Measurements from ENCODE around the gene C20orf204. TPM values are rescaled to one million over a fixed set of nuclear protein-coding genes. Genes with fewer than 3 reads are reported as not detected.
"Not testable (repeated sequence)": the region's sequence is repeated elsewhere in the genome, so short reads cannot be mapped to it uniquely, and the experiment has no call there.

Gene C20orf204
- polyA plus RNA-seq, 4 donors, result 0.37 to 1.4 (median 0.77) TPM

DNA sequence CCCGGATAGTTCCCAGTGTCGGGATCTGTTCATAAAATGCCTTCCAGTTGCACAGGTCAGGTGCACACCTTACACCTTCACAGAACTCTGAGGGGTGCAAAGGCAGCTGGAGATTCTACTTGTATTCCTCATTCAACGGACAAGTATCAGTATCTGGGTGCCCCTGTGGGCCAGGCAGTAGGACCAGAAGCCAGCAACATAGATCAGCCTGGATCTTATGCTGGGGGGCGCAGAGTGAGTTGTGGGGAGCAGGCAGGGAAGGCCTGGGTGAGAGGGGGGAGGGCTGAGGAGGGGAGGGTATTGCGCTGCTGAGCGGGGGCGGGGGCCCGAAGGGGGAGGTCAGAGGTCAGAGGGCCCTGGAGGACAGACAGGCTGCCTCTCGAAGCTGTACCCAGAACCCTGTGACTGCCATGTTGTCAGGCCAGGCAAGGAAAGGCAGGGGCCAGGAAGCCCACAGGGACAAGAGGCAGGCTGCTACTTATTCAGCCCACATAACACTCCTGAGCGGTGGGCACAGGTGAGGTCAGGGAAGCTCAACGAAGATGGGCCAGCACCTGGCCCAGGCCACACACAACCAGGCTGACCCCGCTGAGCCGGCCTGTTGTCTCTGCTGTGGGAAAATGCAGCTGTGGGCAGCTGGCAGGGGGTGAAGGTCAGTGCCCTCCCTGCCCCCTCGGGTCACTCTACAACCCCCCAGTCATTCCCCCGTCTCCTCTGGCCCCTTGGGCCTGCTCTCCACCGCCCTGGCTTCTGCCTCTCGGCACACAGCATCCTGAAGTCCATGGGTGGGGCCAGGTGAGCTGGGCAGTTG, 45.0 kb downstream of the C20orf204 start:
- DNase-seq (ENCODE audit: low read depth in 4 of 4, low spot score in 3 of 4), result no peak

DNA sequence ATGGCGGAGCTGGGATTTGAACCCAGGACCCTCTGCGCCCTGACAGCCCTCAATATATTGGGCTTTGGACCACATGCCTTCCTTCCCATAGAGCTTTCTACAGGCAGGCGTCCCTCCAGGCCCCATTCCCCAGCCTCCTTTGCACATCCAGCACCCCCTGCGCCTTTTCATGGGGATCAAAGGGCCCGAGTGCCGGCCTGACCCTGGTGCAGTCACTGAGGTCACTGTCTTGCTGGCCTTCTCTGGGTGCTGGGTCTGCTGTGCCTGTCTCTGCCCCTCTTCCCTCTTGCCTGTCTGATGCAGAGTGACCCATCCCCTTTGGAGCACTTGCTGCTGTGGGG, 45.6 kb downstream of the C20orf204 start:
- no peak for DNase-seq (ENCODE audit: low read depth in 4 of 4, low spot score in 3 of 4)

- DNase-seq (ENCODE audit: low read depth in 4 of 4, low spot score in 3 of 4), result no peak
These were observed 46.2 kb downstream of the C20orf204 start for GRCh38 chr20:64082126-64082731.

- DNase-seq (ENCODE audit: low read depth in 4 of 4, low spot score in 3 of 4), result no peak
These were observed 46.9 kb downstream of the C20orf204 start for GRCh38 chr20:64082820-64083377.

DNA sequence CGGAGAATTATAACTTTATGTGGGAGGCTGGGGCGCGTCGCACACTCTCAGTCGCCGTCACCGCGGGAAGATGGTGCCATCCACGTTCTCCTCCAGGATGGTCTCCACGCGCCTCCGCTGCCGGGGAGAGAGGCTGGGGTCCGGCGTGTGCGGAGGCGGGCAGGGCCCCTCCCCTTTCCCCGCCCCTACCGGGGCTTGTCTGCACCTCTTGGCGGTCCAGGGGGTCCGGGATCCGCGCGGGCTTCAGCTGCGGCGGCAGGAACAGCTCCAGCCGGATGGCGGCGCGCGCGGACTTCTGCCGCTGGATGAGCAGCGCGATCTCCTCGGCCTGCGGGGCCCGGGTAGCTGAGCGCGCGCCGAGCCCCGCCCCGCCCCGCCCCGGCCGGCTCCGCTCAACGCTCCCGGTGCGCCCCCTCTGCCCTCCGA, 47.4 kb downstream of the C20orf204 start:
- DNase-seq (ENCODE audit: low read depth in 4 of 4, low spot score in 3 of 4), result no peak

DNA sequence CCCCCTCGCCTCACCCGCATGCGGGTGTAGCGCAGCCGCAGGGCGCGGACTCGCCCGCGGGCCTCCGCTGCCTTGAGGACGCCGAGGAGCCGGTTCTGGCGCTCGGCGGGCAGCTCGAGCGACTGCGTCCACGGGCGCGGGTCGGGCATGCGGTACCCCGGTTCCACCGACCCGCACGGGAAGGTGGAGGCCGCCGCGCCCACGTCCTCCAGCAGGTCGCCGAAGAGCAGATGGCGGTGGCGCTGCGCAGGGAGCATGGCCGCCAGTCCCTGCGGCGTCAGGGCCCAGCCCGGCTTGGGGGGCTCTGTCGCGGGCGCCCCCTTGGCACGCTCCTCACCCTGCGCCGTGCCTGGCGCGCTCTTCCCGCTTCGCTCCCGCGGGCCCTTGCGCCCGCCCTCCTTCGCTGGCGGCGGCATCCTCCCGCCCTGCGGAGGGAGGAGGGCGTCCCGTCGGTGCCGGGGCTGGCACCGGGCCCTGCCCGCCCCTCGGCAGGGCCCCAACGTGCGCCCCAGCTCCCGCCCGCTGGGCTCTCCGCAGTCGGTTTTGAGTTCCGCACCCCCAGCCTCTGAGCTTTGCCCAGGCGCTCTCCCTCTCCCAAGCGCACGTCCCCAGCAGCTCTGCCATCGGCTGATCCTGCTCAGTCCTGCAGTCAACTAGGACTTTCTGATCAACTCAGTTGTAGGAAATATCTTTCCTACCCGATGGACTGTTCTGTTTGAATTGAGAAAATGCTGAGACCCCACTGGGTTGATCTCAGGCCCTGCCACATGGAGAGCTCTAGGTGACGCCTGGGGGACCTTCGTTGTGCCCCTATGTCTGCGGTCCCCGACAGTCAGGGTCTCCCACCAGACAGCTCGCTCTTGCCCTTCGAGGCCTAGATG, 48.1 kb downstream of the C20orf204 start, which contains the start of gene LKAAEAR1:
Gene LKAAEAR1, minus strand, starts transcription at position 595 of the 881 bp plus-strand sequence. Its CDS starts 179 bp downstream, at position 416.
- DNase-seq (ENCODE audit: low read depth in 4 of 4, low spot score in 3 of 4), result no peak

DNA sequence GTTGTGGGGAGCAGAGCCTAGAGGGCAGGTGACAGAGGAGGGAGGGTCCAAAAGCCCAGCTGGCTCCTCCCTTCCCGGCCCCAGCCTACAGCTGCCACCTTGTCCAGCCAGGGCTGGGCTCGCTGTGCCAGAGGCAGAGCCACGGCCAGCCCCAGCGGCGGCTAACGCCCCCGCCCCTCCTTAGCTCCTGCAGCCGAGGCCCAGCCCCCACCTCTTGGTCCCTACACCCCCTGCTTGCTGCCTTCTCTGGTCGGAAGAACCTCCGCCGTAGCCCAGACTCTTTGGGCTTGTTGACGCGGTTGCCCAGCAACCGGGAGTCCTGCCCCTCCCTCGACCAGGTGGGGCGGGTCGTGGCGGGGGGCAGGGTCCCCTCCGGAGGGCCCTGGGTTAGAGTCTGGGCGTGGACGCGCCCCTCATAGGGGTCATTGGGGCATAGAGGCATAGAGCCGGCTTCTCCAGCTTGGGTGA, 48.7 kb downstream of the C20orf204 start:
- no peak for DNase-seq (ENCODE audit: low read depth in 4 of 4, low spot score in 3 of 4)

DNA sequence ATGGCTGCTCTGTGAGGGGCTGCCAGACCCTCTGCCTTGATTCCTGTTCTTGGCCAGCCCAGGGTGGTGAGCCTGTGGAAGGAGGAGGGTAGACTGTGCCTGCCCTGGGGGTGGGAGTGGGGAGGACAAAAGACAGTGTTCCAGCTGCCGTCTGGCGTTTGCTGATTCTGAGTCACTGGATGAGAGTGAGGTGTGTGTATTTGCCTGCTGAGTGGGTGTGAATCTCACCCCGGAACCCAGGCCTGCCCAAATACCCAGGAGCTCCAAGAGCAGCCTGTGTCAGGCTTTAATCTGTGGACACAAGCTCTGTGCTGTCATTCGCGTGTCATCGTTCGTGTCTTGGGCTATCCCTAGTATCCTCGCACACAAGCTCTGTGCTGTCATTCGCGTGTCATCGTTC, 50.8 kb downstream of the C20orf204 start:
- no peak for DNase-seq (ENCODE audit: low read depth in 4 of 4, low spot score in 3 of 4)

DNA sequence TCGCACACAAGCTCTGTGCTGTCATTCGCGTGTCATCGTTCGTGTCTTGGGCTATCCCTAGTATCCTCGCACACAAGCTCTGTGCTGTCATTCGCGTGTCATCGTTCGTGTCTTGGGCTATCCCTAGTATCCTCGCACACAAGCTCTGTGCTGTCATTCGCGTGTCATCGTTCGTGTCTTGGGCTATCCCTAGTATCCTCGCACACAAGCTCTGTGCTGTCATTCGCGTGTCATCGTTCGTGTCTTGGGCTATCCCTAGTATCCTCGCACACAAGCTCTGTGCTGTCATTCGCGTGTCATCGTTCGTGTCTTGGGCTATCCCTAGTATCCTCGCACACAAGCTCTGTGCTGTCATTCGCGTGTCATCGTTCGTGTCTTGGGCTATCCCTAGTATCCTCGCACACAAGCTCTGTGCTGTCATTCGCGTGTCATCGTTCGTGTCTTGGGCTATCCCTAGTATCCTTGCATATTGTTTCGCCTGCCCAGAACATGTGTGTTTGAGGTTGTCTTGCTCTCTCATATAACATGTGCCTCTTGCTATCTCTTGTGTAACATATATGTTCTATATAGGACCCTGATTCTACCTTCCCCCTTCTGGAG, 51.3 kb downstream of the C20orf204 start:
- DNase-seq (ENCODE audit: low read depth in 4 of 4, low spot score in 3 of 4), result not testable (repeated sequence)

DNA sequence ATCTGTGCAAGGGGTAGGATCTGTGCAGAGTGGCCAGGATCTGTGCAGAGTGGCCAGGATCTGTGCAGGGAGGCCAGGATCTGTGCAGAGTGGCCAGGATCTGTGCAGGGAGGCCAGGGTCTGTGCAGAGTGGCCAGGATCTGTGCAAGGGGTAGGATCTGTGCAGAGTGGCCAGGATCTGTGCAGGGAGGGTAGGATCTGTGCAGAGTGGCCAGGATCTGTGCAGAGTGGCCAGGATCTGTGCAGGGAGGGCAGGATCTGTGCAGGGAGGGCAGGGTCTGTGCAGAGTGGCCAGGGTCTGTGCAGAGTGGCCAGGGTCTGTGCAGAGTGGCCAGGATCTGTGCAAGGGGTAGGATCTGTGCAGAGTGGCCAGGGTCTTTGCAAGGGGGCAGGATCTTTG, 52.6 kb downstream of the C20orf204 start:
- not testable (repeated sequence) for DNase-seq (ENCODE audit: low read depth in 4 of 4, low spot score in 3 of 4)

Other genes with a start within 250 kb of the C20orf204 start
- gene ZBTB46, start 204.9 kb upstream of the C20orf204 start, polyA plus RNA-seq (ENCODE audit: insufficient read length in 4 of 4), result 10 to 100 TPM; 16.1 to 23.2 (median 18.9) TPM
- not detected for gene ABHD16B, start 174.7 kb upstream of the C20orf204 start, polyA plus RNA-seq (ENCODE audit: insufficient read length in 4 of 4)
- gene TPD52L2, start 170.9 kb upstream of the C20orf204 start, polyA plus RNA-seq (ENCODE audit: insufficient read length in 4 of 4), result 10 to 100 TPM; 78.5 to 99.6 (median 85.4) TPM
- 10 to 100 TPM; 23.1 to 32.3 (median 29.0) TPM for gene DNAJC5, start 141.1 kb upstream of the C20orf204 start, polyA plus RNA-seq (ENCODE audit: insufficient read length in 4 of 4)
- gene UCKL1, start 79.8 kb upstream of the C20orf204 start, polyA plus RNA-seq (ENCODE audit: insufficient read length in 4 of 4), result 10 to 100 TPM; 37.1 to 69.4 (median 43.9) TPM
- 10 to 100 TPM; 20.5 to 33.3 (median 27.9) TPM for gene ZNF512B, start 66.3 kb upstream of the C20orf204 start, polyA plus RNA-seq (ENCODE audit: insufficient read length in 4 of 4)
- 10 to 100 TPM in 1 of 4 donors, 1 to 10 TPM in 3; 4.2 to 12.7 (median 7.2) TPM for gene SAMD10, start 56.5 kb upstream of the C20orf204 start, polyA plus RNA-seq (ENCODE audit: insufficient read length in 4 of 4)
- gene PRPF6, start 55.0 kb upstream of the C20orf204 start, polyA plus RNA-seq (ENCODE audit: insufficient read length in 4 of 4), result 10 to 100 TPM; 60.4 to 89.4 (median 83.3) TPM
- gene SOX18, start 13.5 kb downstream of the C20orf204 start, polyA plus RNA-seq (ENCODE audit: insufficient read length in 4 of 4), result 10 to 100 TPM in 1 of 4 donors, 1 to 10 TPM in 3; 5.7 to 13.6 (median 8.1) TPM
- 10 to 100 TPM; 63.9 to 97.6 (median 77.2) TPM for gene TCEA2, start 27.0 kb downstream of the C20orf204 start, polyA plus RNA-seq (ENCODE audit: insufficient read length in 4 of 4)
- gene RGS19, start 43.3 kb downstream of the C20orf204 start, polyA plus RNA-seq (ENCODE audit: insufficient read length in 4 of 4), result 1 to 10 TPM; 3.9 to 9.1 (median 6.9) TPM
- gene OPRL1, start 43.9 kb downstream of the C20orf204 start, polyA plus RNA-seq (ENCODE audit: insufficient read length in 4 of 4), result 1 to 10 TPM in 3 of 4 donors, under 1 TPM in 1; 0.64 to 1.5 (median 1.2) TPM
- under 1 TPM in 2 of 4 donors, not detected in 2; 0.17 to 0.21 TPM for gene LKAAEAR1, start 48.2 kb downstream of the C20orf204 start, polyA plus RNA-seq (ENCODE audit: insufficient read length in 4 of 4)
- gene NPBWR2, start 71.4 kb downstream of the C20orf204 start, polyA plus RNA-seq (ENCODE audit: insufficient read length in 4 of 4), result not detected
- under 1 TPM; 0.23 to 0.79 (median 0.52) TPM for gene MYT1, start 128.3 kb downstream of the C20orf204 start, polyA plus RNA-seq (ENCODE audit: insufficient read length in 4 of 4)
- 100 to 1,000 TPM; 131 to 194 (median 156) TPM for gene PCMTD2, start 219.6 kb downstream of the C20orf204 start, polyA plus RNA-seq (ENCODE audit: insufficient read length in 4 of 4)

All from left renal pelvis (tissue), 4 donors.